ENCODE data around the gene RPL22.

- TF ChIP-seq CTCF (IDR thresholded peaks at IDR 0.05; ENCODE audit: low read depth, low read length) (no peak), EZH2phosphoT487 (IDR thresholded peaks at IDR 0.05; ENCODE audit: low read depth) (no peak)
Measured at GRCh38 chr1:6140413-6140812, 59.0 kb downstream of the RPL22 start.

All from OCI-LY3 (cell line).